ENCODE results near the gene SAPCD2.
"Not testable (repeated sequence)": the region's sequence is repeated elsewhere in the genome, so short reads cannot be mapped to it uniquely, and the experiment has no call there.

SAPCD2 gene

DNA sequence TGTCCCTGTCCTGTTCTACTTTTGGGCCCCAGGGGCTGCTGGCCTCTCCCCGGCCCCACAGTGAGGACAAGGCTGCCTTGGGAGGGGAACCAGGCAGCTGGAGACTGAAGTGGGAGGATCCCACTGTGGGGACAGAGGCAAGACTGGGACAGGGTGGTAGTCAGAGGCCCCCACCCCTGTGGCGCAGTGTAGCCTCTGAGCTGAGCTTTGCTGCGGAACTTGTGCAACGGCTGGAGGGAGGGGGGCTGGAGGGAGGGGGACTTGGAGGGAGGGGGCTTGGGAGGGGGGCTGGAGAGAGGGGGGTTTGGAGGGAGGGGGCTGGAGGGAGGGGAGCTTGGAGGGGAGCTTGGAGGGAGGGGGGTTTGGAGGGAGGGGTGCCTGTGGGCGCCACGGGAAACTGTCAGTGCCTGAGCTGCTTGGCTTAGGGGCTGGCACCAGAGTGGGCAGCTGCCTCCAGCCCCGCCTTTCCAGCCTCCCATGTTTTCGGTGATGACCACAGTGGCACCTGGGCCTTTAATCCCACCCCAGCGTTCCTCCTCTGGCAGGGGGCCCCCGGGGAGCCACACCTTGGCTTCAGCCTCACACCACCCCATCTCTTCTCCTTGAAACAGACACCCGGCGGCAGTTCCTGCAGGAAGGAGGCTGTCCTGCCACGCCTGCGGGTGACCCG is 36.2 kb downstream of the SAPCD2 start:
- Histone ChIP-seq H3K79me1 (ENCODE audit: low read length) (no peaks in the 10 kb centered on the region), H4K8ac (ENCODE audit: low read depth, low read length) (no peak overlapping the region), H2AK5ac (ENCODE audit: low read length) (no peak overlapping the region), H3K4ac (ENCODE audit: low read depth, low read length) (no peak overlapping the region), H3K27me3 (ENCODE audit: insufficient read depth, low read length, poor library complexity) (no peaks in the 10 kb centered on the region), H3K79me2 (ENCODE audit: control insufficient read depth, insufficient read depth, low read length) (no peaks in the 10 kb centered on the region), H3K9ac (ENCODE audit: low read length) (no peak overlapping the region), H3K18ac (ENCODE audit: low read length) (no peak overlapping the region), H3K4me1 (ENCODE audit: control insufficient read depth, low read depth, low read length) (no peaks in the 10 kb centered on the region), H2BK120ac (ENCODE audit: low read depth, low read length) (no peak overlapping the region), H3K56ac (ENCODE audit: low read length) (no peak overlapping the region), H2BK15ac (replicated peaks; ENCODE audit: low read depth) (no peak overlapping the region), H2BK5ac (ENCODE audit: low read length) (no peak overlapping the region), H3K4me2 (ENCODE audit: low read length) (no peak overlapping the region), H3K23ac (ENCODE audit: low read length) (no peak overlapping the region), H3K27ac (ENCODE audit: low read depth, low read length) (no peak overlapping the region), H3K36me3 (ENCODE audit: control insufficient read depth, insufficient read depth, low read length) (no peaks in the 10 kb centered on the region), H3K4me3 (ENCODE audit: low read length) (no peak overlapping the region), H4K5ac (ENCODE audit: low read length) (no peak overlapping the region)
- WGBS (ENCODE audit: extremely low coverage, insufficient coverage, low lambda C conversion rate): no CpG with 5 or more reads among the region's 15 CpGs
- no peak for DNase-seq

DNA sequence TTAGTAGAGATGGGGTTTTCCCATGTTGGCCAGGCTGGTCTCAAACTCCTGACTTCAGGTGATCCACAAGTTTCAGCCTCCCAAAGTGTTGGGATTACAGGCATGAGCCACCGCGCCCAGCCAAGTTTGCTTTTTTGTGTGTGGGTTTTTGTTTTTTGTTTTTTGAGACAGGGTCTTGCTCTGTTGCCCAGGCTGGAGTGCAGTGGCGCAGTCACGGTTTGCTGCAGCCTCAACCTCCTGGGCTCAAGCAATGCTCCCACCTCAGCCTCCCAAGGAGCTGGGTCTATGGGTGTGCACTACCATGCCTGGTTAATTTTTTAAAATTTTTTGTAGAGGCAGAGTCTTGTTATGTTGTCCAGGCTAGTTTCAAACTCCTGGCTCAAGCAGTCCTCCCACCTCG is 36.9 kb downstream of the SAPCD2 start:
- H2BK5ac ChIP-seq (ENCODE audit: low read length); H4K5ac ChIP-seq (ENCODE audit: low read length); H3K18ac ChIP-seq (ENCODE audit: low read length); H3K4me1 ChIP-seq (ENCODE audit: control insufficient read depth, low read depth, low read length); H3K4ac ChIP-seq (ENCODE audit: low read depth, low read length); H4K8ac ChIP-seq (ENCODE audit: low read depth, low read length); H2BK15ac ChIP-seq (replicated peaks; ENCODE audit: low read depth); H3K4me2 ChIP-seq (ENCODE audit: low read length); H3K27ac ChIP-seq (ENCODE audit: low read depth, low read length); H3K27me3 ChIP-seq (ENCODE audit: insufficient read depth, low read length, poor library complexity); H3K79me1 ChIP-seq (ENCODE audit: low read length); H3K4me3 ChIP-seq (ENCODE audit: low read length); H3K9ac ChIP-seq (ENCODE audit: low read length); H2BK120ac ChIP-seq (ENCODE audit: low read depth, low read length); H2AK5ac ChIP-seq (ENCODE audit: low read length); H3K23ac ChIP-seq (ENCODE audit: low read length); DNase-seq; H3K36me3 ChIP-seq (ENCODE audit: control insufficient read depth, insufficient read depth, low read length); H3K56ac ChIP-seq (ENCODE audit: low read length); H3K79me2 ChIP-seq (ENCODE audit: control insufficient read depth, insufficient read depth, low read length): not testable (repeated sequence)
- no CpG with 5 or more reads among the region's 5 CpGs for WGBS (ENCODE audit: extremely low coverage, insufficient coverage, low lambda C conversion rate)

GRCh38 chr9:137032858-137033257 is 37.5 kb downstream of the SAPCD2 start:
- no peaks in the 10 kb centered on the region for H3K36me3 ChIP-seq (ENCODE audit: control insufficient read depth, insufficient read depth, low read length)
- no peak overlapping the region for H3K4me3 ChIP-seq (ENCODE audit: low read length)
- H4K8ac ChIP-seq (ENCODE audit: low read depth, low read length): no peak overlapping the region
- no peak overlapping the region for H3K27ac ChIP-seq (ENCODE audit: low read depth, low read length)
- H3K23ac ChIP-seq (ENCODE audit: low read length): no peak overlapping the region
- no peak overlapping the region for H3K9ac ChIP-seq (ENCODE audit: low read length)
- no peak overlapping the region for H3K4ac ChIP-seq (ENCODE audit: low read depth, low read length)
- no peak overlapping the region for H2AK5ac ChIP-seq (ENCODE audit: low read length)
- H4K5ac ChIP-seq (ENCODE audit: low read length): no peak overlapping the region
- no peak for DNase-seq
- no peaks in the 10 kb centered on the region for H3K4me1 ChIP-seq (ENCODE audit: control insufficient read depth, low read depth, low read length)
- H2BK5ac ChIP-seq (ENCODE audit: low read length): no peak overlapping the region
- H2BK15ac ChIP-seq (replicated peaks; ENCODE audit: low read depth): no peak overlapping the region
- H3K18ac ChIP-seq (ENCODE audit: low read length): no peak overlapping the region
- H3K79me2 ChIP-seq (ENCODE audit: control insufficient read depth, insufficient read depth, low read length): no peaks in the 10 kb centered on the region
- no peak overlapping the region for H3K56ac ChIP-seq (ENCODE audit: low read length)
- WGBS (ENCODE audit: extremely low coverage, insufficient coverage, low lambda C conversion rate): no CpG with 5 or more reads among the region's 10 CpGs
- H3K27me3 ChIP-seq (ENCODE audit: insufficient read depth, low read length, poor library complexity): no peaks in the 10 kb centered on the region
- H2BK120ac ChIP-seq (ENCODE audit: low read depth, low read length): no peak overlapping the region
- no peak overlapping the region for H3K4me2 ChIP-seq (ENCODE audit: low read length)
- no peaks in the 10 kb centered on the region for H3K79me1 ChIP-seq (ENCODE audit: low read length)

- no peak within 1 kb of the TSS for H3K4me3 ChIP-seq (ENCODE audit: low read length)
- DNase-seq: no peak
- H3K79me2 ChIP-seq (ENCODE audit: control insufficient read depth, insufficient read depth, low read length): no peaks in the 10 kb centered on the region
- H3K18ac ChIP-seq (ENCODE audit: low read length): no peak within 1 kb of the TSS
- H3K36me3 ChIP-seq (ENCODE audit: control insufficient read depth, insufficient read depth, low read length): no peaks in the 10 kb centered on the region
- H2BK120ac ChIP-seq (ENCODE audit: low read depth, low read length): no peak within 1 kb of the TSS
- H2AK5ac ChIP-seq (ENCODE audit: low read length): no peak within 1 kb of the TSS
- no peaks in the 10 kb centered on the region for H3K4me1 ChIP-seq (ENCODE audit: control insufficient read depth, low read depth, low read length)
- no peak within 1 kb of the TSS for H2BK15ac ChIP-seq (replicated peaks; ENCODE audit: low read depth)
- H3K27ac ChIP-seq (ENCODE audit: low read depth, low read length): no peak within 1 kb of the TSS
- no peak within 1 kb of the TSS for H3K4ac ChIP-seq (ENCODE audit: low read depth, low read length)
- H3K79me1 ChIP-seq (ENCODE audit: low read length): no peaks in the 10 kb centered on the region
- no peak within 1 kb of the TSS for H3K4me2 ChIP-seq (ENCODE audit: low read length)
- H3K9ac ChIP-seq (ENCODE audit: low read length): no peak within 1 kb of the TSS
- no CpG with 5 or more reads among the region's 16 CpGs for WGBS (ENCODE audit: extremely low coverage, insufficient coverage, low lambda C conversion rate)
- H2BK5ac ChIP-seq (ENCODE audit: low read length): no peak within 1 kb of the TSS
- H3K23ac ChIP-seq (ENCODE audit: low read length): no peak within 1 kb of the TSS
- no peak within 1 kb of the TSS for H4K8ac ChIP-seq (ENCODE audit: low read depth, low read length)
- H3K27me3 ChIP-seq (ENCODE audit: insufficient read depth, low read length, poor library complexity): no peaks in the 10 kb centered on the region
- no peak within 1 kb of the TSS for H3K56ac ChIP-seq (ENCODE audit: low read length)
- no peak within 1 kb of the TSS for H4K5ac ChIP-seq (ENCODE audit: low read length)
These were observed 38.3 kb downstream of the SAPCD2 start, which contains the start of gene FUT7 for GRCh38 chr9:137031904-137032640. Gene FUT7, minus strand, starts transcription at chr9:137032088. Its CDS starts 97 bp downstream, at chr9:137031991.

DNA sequence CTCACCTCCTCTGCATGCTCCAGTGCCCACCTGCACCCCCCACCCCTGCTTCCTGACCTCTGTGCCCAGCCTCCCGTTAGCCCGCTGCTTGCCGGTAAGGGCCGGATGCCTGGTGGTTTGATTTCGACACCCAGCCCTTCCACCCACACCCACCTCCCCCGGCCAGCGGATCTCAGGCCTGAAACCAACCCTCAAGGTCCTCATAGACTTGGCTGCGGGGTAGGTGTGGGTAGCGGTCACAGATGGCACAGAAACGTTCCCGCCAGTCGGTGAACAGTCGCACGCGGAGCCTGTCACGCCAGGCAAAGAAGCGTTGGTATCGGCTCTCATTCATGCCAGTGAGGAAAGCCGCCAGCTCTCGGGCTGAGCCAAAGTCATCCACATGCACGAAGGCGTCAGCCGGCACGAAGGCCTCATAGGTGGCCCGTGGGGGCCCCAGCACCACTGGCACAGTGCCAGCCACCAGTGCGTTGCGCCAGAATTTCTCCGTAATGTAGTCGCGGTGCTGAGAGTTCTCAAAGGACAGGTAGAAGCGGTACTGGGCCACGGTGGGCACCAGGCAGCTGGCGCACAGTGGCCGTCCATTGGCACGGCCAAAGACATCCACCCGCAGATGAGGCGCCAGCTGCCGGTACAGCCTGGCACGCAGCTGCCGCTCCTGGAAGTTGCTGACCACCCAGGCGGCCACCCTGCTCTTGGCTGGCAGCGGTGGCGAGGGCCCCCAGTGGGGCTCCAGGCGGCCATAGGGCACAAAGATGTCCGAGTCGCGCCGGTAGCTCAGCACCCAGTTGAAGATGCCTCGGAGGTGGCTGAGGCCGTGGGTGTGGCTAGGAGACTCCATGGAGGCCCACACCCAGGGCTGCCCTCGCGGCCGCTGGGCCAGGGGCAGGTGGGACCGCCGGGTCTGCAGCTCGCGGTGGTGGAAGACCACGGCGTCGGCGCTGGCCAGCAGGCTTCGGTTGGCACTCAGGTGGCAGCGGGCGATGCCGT is 39.5 kb downstream of the SAPCD2 start:
- no peaks in the 10 kb centered on the region for H3K36me3 ChIP-seq (ENCODE audit: control insufficient read depth, insufficient read depth, low read length)
- H3K4me3 ChIP-seq (ENCODE audit: low read length): no peak overlapping the region
- H4K5ac ChIP-seq (ENCODE audit: low read length): no peak overlapping the region
- no peaks in the 10 kb centered on the region for H3K27me3 ChIP-seq (ENCODE audit: insufficient read depth, low read length, poor library complexity)
- no peak overlapping the region for H3K4me2 ChIP-seq (ENCODE audit: low read length)
- no peak overlapping the region for H2AK5ac ChIP-seq (ENCODE audit: low read length)
- H3K4ac ChIP-seq (ENCODE audit: low read depth, low read length): no peak overlapping the region
- H3K27ac ChIP-seq (ENCODE audit: low read depth, low read length): no peak overlapping the region
- H3K23ac ChIP-seq (ENCODE audit: low read length): no peak overlapping the region
- no CpG with 5 or more reads among the region's 65 CpGs for WGBS (ENCODE audit: extremely low coverage, insufficient coverage, low lambda C conversion rate)
- no peak overlapping the region for H2BK5ac ChIP-seq (ENCODE audit: low read length)
- no peaks in the 10 kb centered on the region for H3K4me1 ChIP-seq (ENCODE audit: control insufficient read depth, low read depth, low read length)
- H4K8ac ChIP-seq (ENCODE audit: low read depth, low read length): no peak overlapping the region
- H2BK15ac ChIP-seq (replicated peaks; ENCODE audit: low read depth): no peak overlapping the region
- DNase-seq: no peak
- H3K56ac ChIP-seq (ENCODE audit: low read length): no peak overlapping the region
- H2BK120ac ChIP-seq (ENCODE audit: low read depth, low read length): no peak overlapping the region
- H3K79me2 ChIP-seq (ENCODE audit: control insufficient read depth, insufficient read depth, low read length): no peaks in the 10 kb centered on the region
- no peaks in the 10 kb centered on the region for H3K79me1 ChIP-seq (ENCODE audit: low read length)
- no peak overlapping the region for H3K9ac ChIP-seq (ENCODE audit: low read length)
- no peak overlapping the region for H3K18ac ChIP-seq (ENCODE audit: low read length)

Data from mesendoderm (in vitro differentiated cells).